HG03469 (cell line): Measurements from ENCODE around the gene CABCOCO1.
"Not testable (repeated sequence)": the region's sequence is repeated elsewhere in the genome, so short reads cannot be mapped to it uniquely, and the experiment has no call there.

Experiments
- ATAC-seq: cut with Tn5 transposase; IDR thresholded peaks from one replicate; pipeline ENCODE4 v1.9.1; 2021; ENCODE audit warnings: mild to moderate bottlenecking, moderate library complexity, moderate number of reproducible peaks; ENCODE audit not compliant: unreplicated experiment

The CABCOCO1 gene

DNA sequence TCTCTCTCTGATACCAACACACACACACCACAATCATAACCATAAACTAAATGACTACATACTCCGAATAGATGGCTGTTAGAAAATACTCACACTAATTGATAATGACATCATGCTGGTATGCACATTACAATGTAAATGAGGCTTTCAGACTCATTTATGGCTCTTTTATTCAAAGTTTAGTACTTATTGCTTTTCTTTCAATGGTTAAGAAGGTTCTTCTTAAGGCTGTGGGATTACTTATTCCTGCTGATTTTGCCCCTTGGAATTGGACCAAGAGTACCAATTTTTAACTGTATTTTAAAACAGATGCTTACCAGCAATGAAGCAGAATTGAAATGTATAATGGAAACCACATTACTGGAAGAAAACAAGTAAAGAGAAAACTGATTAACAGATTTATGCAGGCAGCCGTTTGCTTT, 20.6 kb upstream of the CABCOCO1 start:
- ATAC-seq: no peak

DNA sequence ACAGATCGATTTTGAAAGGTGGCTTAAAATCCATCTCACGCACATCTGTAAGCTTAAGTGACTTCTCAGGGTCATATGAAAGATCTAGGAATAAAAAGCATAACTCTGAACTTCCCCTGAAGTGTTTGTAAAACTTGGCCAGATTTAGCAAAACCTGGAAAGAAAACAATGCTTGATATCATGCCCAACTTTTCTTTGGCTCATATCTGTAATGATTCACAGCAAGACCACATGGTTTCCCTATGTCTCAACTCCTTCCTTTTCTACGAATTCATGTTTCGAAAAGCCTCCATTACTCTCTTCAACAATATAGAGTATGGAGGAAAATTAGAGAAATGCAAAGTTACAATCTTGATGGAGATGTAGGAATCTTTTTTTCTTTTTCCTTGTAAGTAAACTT, 20.1 kb upstream of the CABCOCO1 start:
- no peak for ATAC-seq

DNA sequence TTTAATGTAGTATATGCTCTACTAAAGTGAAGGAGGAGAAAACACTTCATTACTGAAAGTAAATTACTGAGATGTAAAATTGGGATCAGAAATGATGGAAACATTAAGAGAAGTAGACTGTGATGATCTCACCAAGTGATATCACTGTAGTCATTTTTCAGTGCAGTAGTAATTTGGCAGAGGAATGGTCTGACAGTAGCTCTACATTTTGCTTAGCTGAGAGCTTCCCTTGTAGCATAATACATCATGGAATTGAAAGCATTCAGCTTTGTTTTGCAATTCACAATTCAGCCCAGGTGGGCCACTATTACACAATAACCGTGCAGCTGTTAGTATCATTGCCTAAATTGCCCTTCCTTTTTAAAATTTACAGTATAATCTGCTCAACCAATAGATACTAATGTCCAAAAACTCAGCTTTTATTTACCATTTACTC, 19.4 kb upstream of the CABCOCO1 start:
- ATAC-seq: no peak

DNA sequence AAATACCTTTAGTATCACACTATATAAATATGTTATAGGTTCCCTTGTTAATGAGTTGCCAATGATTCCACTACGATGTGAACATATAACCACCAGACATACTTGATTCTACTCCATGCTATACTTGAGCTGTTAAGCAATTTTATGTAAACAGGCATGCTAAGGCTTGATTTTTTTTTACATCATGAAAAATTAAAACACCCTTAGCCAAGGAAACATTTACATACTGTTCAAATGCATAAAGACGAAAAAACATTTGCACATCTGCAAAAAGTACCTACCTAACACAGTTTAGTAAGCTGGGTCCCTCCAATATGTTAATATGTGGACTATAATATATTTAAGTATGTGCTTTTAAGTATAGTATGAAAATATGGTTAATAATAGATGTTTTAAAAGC, 9.0 kb upstream of the CABCOCO1 start:
- no peak for ATAC-seq

DNA sequence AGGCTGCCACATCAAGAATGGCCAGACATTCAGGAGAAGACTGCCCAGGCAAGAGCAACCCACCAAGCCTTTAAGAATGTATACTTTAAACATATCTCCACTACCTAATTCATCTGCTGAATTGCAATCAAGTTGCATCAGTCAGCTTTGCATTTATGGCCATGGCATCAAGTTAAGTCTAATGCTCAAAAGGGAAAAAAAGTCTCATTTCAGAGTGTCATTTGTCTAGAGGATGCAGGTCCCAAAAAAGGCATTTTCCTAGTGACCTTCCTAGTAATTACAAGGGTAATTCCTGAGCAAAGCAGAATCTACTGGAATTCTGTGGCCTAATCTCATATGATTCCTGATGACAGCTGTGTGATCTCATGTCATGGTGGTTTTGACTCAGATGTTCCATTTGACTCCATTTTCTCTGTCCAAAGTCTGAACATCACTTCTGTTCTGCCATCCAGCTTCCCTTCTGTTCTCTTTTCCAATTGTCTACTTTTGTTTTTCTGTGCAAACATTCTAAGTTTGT, 7.3 kb upstream of the CABCOCO1 start:
- no peak for ATAC-seq

DNA sequence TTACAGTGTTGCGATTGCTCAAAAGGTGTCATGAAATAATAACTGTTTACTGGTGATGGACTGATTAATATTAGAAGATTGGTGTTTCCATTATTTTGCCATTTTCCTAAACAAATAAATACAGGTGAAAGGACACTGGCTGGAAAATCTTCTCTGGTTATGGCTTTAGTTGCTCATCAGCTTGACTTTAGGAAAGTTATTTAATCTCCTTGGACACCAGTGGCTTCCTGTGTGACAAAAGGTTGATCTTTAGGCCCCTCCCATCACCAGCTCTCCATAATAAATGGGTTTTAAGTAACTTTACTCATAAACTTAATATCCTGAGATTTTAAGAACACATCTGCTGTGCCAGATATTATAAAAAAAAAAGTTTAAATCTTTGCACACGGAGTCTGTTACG, 737 bp downstream of the CABCOCO1 start:
- ATAC-seq: no peak

DNA sequence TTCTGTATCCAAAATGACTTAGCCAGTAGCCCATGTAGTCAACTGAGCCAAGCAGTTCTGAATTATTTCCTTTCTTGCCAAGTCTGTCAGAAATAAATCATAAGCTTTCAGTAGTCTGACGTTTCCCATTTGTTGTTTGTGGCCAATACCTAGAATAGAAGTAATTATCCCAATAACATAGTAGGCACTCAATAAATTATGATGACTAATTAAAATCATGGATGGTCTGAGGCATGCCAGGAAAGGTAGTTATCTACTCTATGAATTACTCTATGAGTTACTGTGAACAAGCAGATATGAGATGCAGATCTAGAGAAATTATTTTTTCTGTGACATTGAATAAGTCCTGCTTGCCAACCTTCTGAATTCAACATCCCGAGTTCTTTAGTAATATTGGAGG, 2.3 kb downstream of the CABCOCO1 start:
- ATAC-seq: no peak

DNA sequence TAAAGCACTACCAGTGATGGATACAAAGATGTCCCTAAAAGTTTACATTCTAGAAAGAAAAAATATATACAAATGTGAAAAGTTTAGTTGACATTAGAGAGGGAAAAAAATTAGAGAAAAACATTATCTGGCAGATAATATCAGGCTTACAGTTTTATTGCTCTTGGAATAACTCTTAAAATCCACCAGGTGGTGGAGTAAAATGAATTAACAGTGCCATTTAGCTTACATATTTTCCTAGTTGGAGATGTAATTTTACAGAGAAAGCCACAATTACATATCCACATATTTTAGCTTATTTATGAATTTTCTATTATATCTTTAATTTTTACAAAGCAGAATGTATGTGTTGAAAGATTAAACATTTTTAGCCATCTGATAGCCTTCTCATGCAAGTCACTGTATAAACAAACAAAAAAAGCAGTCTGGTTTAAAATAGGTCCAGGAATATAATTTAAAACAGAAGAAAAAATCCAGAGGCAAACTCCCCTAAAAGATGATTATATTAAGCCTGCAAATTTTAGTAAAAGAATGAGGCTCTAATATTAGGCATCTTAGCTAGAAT, 6.5 kb downstream of the CABCOCO1 start:
- no peak for ATAC-seq

DNA sequence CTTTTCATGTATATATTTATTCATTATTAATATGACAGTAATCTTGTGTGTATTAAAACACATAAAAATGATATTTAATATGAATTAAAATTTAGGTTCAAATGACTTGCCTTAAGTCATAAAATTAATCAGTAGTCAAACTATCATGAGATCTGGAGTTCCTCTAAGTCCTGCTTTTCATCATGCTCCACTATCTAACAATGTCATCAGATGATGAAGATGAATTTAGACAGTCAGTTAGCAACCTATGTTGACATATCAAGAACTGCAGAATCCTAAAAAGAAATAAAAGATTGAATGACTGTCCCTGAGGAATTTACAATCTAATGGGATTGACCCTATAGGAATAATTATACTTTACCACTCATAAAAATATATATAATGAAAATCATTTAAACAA, 7.1 kb downstream of the CABCOCO1 start:
- no peak for ATAC-seq

DNA sequence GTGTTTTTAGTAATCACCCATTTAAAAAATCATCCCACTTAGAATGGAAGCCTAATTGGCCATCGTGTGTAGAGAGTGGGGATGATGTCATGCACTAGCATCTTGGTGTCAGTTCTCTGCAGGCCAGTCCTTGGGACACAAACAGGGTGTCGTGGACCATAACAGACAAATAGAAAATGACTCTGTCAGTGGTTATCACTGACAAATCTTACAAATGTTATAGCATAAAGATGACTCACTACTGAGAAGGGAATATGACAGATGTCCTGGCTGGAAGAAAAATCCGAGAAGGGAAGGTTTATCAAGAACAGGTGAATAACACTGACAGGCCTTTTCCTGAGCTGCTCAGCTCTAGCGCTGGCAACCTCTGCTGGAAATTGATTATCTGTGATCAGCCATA, 10.6 kb downstream of the CABCOCO1 start:
- no peak for ATAC-seq

DNA sequence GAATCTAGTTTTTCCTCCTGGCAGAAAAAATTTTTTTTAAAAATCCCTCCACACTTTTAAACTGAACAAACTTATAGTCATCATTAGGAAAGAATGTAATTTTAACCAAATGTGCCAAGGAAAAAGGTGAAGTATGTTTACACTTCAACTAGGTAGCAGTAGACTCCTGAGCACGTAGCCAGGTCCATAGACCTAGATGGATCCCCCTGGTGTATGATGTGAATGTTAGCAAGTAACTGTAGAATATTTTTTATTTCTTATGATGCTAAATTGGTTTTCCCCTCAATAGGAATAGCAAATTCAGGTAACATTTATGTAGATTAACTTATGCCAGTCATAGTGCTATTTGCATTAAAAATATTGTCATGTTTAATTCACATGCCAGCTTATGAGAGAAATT, 19.6 kb downstream of the CABCOCO1 start:
- ATAC-seq: no peak

DNA sequence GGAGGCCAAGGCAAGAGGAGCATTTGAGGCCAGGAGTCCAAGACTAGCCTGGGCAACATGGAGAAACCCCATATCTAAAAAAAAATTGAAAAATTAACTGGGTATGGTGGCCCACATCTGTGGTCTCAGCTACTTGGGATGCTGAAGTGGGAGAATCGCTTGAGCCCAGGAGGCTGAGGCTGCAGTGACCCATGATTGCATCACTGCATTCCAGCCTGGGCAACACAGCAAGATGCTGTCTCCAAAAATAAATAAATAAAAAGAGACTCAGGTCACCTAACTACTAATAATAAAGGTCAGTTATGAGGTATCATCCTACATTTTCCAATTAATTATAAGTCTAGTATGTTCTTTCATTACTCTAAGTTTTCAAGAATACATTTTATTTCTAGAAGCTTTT, 20.6 kb downstream of the CABCOCO1 start:
- no peak for ATAC-seq

DNA sequence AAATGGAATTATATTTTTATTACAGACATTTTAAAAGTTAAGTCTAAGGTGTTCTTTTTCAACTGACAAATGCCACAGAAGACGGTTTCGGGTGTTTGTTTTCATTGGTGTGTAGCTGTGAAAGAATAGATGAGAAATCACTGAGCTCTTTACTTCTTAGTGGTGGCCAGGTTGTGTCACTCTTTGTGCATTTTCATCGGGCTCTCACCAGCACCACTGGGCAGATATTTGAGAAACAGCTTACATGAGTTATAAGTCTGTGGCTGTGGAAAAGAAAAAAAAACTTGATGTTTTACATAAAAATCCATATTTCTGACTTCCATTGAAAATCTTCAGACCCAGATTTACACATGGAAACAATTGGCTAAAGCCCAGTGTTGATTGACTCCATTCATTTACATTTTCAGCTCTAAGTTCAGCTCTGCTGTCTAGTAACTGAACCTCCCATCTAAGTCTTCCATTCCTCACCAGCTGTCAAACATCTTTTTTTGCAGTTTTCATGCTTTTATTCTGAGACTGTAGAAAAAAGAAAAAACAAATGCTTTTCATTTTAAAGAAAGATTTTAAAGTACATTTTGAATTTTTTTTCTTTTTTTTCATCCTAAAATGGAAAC, 22.3 kb downstream of the CABCOCO1 start:
- ATAC-seq: no peak

DNA sequence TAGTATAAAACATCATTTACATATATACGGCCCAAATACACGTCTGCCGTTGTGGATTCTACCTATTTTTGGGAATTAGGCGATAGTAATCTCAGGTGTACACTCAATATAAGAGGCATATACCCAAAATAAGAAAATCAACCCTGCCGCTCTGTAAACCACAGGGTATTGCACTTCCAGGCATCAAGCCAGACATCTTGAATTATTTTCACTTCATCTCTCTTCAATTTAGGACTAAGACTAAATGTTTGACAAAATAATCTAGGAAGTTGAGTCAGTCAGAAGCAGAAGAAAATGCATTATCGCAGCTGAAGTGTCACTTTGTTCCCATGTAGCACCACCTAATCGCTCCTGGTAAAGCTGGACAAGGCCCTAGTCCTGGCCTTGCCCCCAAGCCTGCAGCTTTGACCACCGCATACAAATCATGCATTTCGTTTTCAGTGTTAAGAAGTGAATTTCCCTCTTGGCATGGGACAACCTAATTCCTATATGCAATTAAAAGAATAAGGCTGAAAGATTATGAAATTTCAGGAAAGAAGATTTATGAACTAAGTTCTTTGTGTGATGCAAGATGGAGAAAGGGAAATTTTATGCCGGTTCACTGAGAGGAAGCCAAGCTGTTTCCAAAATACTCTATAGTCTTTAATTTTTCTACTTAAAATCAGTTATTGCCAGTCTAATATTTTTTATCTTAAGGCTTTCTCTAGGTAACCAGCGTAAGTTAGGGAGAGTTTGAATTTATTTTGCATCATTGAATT, 26.0 kb downstream of the CABCOCO1 start:
- no peak for ATAC-seq

DNA sequence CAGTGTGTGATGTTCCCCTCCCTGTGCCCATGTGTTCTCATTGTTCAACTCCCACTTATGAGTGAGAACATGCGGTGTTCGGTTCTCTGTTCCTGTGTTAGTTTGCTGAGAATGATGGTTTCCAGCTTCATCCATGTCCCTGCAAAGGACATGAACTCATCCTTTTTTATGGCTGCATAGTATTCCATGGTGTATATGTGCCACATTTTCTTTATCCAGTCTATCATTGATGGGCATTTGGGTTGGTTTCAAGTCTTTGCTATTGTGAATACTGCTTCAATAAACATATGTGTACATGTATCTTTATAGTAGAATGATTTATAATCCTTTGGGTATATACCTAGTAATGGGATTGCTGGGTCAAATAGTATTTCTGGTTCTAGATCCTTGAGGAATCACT, 28.9 kb downstream of the CABCOCO1 start:
- ATAC-seq: not testable (repeated sequence)

DNA sequence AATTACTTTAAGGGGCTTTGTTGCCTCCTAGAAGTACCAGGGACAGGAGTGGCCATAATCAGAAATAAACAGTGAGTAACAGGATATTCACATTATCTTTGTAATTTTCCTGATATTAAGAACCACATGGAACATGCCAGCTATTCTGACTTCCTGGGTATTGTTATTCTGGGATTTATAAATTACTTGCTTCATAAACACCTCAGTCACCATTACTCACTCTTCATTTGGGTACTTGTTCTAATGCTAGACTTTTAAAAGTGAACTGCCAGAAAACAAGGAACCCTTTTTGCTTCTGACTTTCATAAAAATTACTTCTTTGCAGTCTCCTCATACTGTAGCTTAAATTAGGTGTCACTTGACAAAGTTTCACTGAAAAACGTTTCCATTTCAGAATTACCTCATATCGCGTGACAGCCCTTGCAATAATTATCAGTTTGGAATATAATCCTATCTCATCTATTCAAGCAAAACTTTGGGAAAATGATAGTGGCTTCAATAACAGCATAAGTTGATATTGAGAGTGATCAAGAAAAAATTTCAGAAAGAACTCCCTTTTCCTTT, 29.8 kb downstream of the CABCOCO1 start:
- no peak for ATAC-seq

DNA sequence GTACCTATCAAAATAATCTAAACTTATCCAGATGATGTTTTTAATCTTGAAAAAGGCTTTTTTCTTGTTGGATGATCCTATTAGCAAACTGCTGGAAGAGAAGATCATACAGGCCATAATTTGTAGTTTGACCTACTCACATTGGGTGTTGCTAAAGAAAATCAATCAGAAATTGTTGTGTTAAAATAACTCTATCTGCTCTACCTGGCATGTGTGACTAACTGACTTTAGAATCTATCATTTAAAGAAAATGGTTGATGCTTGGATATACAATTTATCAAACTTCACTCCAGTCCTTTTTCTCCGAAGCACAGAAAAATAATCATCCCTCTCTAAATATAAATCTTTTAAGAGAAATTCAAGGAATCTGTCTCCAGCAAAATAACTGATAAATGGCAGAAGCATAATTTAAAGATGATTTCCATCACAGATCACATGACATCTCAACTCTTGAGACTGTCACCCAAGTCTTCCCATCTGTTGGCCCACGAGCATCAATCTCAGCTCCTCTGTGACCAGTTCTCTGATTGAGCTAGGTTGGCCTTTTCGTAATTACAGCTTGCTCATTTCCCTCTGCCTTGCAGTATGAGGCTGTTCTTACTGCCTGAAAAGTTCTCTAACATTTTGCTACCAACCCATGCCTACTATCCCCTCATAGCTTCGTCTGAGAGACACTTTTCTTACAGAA, 36.4 kb downstream of the CABCOCO1 start:
- no peak for ATAC-seq

DNA sequence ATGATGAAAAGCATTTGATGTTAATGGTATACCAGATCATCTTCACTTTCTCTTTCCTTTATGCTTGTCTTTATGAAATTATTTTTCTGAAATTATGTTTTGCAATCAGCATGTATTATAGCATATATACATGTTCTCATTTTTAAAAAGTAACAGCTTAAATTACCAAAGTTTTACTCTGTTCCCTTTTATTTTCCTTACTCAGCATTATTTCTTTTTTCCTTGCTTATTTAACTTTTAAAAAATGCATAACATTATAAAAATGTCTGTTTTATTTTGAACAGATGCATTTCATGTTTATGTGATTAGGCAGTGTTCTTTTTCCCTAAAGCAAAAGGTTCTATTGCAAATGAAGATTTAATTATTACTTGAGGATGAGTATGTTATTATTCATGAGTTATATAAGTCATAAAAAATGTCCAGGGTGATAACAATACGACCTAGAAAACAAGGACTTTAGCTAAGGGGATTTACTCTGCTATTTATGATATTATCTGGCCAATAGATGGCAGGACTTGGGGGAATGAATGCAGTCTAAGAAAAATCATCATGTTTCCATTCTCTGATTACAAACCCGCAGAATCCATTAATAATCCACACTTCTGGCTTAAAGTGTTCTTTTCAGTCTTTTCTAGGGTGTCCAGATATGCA, 38.5 kb downstream of the CABCOCO1 start:
- ATAC-seq: no peak

DNA sequence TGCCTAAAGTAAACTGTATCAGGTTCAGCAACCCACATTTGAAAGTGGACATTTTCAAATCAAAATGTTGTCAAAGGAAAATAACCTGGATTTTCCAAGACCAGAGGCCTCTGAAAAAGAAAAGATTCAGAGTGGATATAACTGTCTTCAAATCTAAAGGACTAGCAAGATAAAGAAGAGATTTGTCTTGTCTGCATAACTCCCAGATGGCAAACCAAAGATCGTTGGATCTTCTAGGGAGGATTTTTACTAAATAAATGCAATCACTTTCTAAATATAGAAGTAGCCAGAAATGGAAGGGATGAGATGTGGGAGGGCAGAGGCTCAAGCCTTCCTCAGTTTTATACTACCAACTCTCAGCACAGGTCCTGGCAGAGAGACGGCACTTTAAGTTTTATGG, 39.0 kb downstream of the CABCOCO1 start:
- no peak for ATAC-seq

DNA sequence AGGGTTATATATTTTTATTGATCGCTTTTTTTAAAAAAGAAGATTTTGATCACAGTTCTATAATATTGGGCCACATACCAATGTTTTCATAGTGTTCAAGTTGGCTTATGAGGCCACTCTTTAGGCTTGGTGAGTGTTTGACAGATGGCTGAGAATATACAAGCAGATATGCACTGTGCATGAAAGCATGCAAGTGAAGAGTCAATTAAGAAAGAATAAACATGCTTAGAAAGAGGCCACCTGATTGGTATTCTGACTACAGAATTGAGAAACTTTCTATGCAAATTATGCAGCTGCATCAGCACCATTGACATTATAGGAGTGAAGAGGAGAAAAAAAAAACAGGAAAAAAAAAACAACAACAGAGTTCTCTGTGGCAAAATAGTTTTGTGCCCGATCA, 39.9 kb downstream of the CABCOCO1 start:
- ATAC-seq: no peak
